Activated CD4-positive, alpha-beta T cell treated with anti-CD3 and anti-CD28 coated beads, Interleukin-2, amount 10 ng/mL, durations not matched to agents 7 days and 5 days (primary cell): ENCODE data around the gene SURF2. TPM values are rescaled to one million over a fixed set of nuclear protein-coding genes. Genes with fewer than 3 reads are reported as not detected.
A peak's percentile ranks its signal among the peaks of the same experiment; 100 is the strongest.
"Not testable (repeated sequence)": the region's sequence is repeated elsewhere in the genome, so short reads cannot be mapped to it uniquely, and the experiment has no call there.

Experiments
- CTCF ChIA-PET: fragments of 350-600 bp; sonication (Branson Sonifier 250); formaldehyde crosslinking; loops from one replicate; lab custom pipeline; 2021; ENCODE audit warnings: antibody characterized with exemption; lab: Charles Lee
- POLR2A ChIA-PET: fragments of 350-600 bp; sonication (Branson Sonifier 250); formaldehyde crosslinking; loops from one replicate; lab custom pipeline; 2021; ENCODE audit warnings: antibody characterized with exemption; lab: Charles Lee
- DNase-seq: peaks from one replicate; pipeline ENCODE4 v3.0.0-alpha.2; 2020
- H3K27ac Mint-ChIP-seq: one replicate; pipeline ENCODE4 v1.8.0; 2021; ENCODE audit warnings: mild to moderate bottlenecking, moderate library complexity, mixed read lengths
- H3K27me3 Mint-ChIP-seq: one replicate; pipeline ENCODE4 v1.8.0; 2021; ENCODE audit warnings: mixed read lengths
- H3K36me3 Mint-ChIP-seq: one replicate; pipeline ENCODE4 v1.8.0; 2021; ENCODE audit warnings: low read depth, mixed read lengths
- H3K4me1 Mint-ChIP-seq: one replicate; pipeline ENCODE4 v1.8.0; 2021; ENCODE audit warnings: mixed read lengths
- H3K4me3 Mint-ChIP-seq: one replicate; pipeline ENCODE4 v1.8.0; 2021; ENCODE audit warnings: mild to moderate bottlenecking, moderate library complexity, mixed read lengths
- H3K9me3 Mint-ChIP-seq: one replicate; pipeline ENCODE4 v1.8.0; 2021; ENCODE audit warnings: mixed read lengths
- total RNA-seq, 2 experiments: library from RNA; stranded (reverse); gene quantifications; one replicate each; pipeline ENCODE4 v1.2.3, GENCODE V29; 2021

SURF2 gene
- total RNA-seq, 2 experiments from 2014 or later = 14.8 to 16.0 TPM

DNA sequence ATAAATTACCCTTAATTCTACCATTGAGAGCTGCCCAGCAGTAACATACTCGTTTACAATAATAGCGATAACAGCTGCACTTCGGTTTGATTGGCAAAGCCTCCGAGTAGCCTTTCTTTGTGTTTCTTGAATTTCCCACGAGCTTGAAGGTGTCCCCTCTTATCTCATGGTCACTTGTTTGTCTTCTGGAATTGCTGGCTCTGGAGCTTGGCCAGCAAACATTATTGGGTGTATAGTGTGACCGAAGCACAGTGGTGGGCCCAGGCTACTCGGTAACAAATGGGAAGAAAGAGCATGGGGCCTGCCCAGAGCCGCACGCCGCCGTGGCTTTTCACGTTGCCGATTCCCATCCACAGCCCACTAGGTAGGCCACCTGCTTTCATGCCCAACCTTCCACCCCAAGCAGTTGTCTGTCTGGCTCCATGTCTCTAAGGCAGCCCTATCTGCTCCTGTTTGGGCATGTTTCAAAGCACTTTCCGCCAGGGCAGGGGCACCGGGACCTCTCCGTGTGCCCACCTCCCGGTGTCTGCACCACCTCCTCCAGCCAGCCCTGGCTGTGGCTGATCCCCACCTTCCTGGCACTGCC, 28.5 kb downstream of the SURF2 start:
- CTCF ChIA-PET = interaction anchor here (0.7 kb wide), 1 partner anchor 24 kb away, joined by 4 read pairs; no protein-coding TSS in a partner anchor
- H3K36me3 Mint-ChIP-seq = no peaks in the 10 kb centered on the region

DNA sequence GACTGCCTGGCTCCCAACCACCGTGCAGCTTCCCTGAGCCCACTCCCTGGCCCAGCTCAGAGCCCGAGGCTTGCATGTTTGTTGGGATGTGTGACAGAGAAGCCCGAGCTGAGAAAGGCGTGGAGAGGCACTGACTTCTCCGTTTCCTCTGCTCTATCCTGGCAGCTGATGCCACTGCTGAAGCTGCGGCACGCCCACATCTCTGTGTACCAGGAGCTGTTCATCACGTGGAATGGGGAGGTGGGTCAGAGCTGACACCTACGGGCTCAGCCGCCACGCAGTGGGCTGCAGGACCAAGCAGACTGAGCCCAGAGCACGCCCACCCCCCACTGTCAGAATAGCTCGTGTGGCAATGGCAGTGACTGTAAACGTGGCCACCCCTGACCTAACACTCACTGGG, 29.1 kb downstream of the SURF2 start:
- Mint-ChIP-seq H3K4me3 (no peak overlapping the region), H3K9me3 (no peaks in the 10 kb centered on the region), H3K36me3 (no peaks in the 10 kb centered on the region), H3K27me3 (no peaks in the 10 kb centered on the region), H3K4me1 (no peaks in the 10 kb centered on the region), H3K27ac (no peak overlapping the region)
- no peak for DNase-seq
- ChIA-PET CTCF (interaction anchor here (0.7 kb wide), 1 partner anchor 24 kb away, joined by 4 read pairs; no protein-coding TSS in a partner anchor), POLR2A (no interaction called here)

More for the DNA sequence above, 28.5 kb downstream of the SURF2 start:
- H3K27ac Mint-ChIP-seq = no peak overlapping the region
- H3K9me3 Mint-ChIP-seq = no peaks in the 10 kb centered on the region
- H3K4me1 Mint-ChIP-seq = no peaks in the 10 kb centered on the region
- H3K4me3 Mint-ChIP-seq = no peak overlapping the region
- POLR2A ChIA-PET = interaction anchor here (0.7 kb wide), 1 partner anchor 109 kb away, joined by 4 read pairs; no protein-coding TSS in a partner anchor
- no peaks in the 10 kb centered on the region for H3K27me3 Mint-ChIP-seq
- no peak for DNase-seq

DNA sequence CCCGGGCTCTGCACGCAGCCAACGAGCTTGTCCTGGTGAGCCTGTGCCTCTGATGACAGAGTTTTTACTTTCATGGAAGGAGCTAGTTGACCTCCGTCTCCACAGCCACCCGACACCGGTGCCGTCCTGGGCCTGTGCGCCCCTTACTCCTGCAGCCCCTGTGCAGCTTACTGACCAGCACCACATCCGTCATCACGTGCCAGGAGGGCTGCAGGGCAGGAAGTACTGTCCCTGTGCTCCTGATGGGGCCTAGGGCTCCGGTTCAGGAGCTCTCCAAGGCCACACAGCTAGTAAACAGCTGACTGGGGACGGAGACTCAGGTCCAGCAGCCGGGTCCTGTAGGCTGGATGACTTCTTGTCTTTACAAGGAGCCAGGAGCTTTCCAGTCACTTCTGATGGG, 30.0 kb downstream of the SURF2 start:
- no peak overlapping the region for H3K27ac Mint-ChIP-seq
- POLR2A ChIA-PET = no interaction called here
- H3K4me1 Mint-ChIP-seq = no peaks in the 10 kb centered on the region

DNA sequence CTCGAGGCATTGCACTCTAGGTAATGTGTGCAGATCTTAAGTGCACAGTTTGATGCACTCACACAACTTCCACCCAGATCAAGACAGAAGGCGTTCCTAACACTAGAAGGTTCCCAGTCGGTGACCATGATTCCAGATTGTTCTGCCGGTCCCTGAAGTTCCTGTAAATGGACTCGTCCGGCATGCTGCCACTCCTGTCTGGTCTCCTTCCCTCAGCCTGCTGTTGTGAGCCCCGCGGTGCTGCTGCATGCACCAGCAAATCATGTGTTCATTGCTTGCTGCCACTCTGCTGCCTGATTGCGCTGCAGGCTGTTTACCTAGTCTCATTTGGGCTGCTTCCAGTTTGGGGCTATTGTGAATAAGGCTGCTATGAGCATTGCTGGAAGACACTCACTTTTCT, 31.3 kb downstream of the SURF2 start:
- CTCF ChIA-PET = interaction anchor here (0.9 to 1.5 kb wide), 2 partner anchors 10 to 11 kb away, joined by 3 read pairs; partner anchors contain the start of gene STKLD1
- DNase-seq = no peak
- H3K4me1 Mint-ChIP-seq = no peaks in the 10 kb centered on the region
- no peaks in the 10 kb centered on the region for H3K9me3 Mint-ChIP-seq
- H3K4me3 Mint-ChIP-seq = no peak overlapping the region
- H3K27ac Mint-ChIP-seq = no peak overlapping the region
- no peaks in the 10 kb centered on the region for H3K36me3 Mint-ChIP-seq
- no peaks in the 10 kb centered on the region for H3K27me3 Mint-ChIP-seq
- POLR2A ChIA-PET = no interaction called here

More for the DNA sequence above, 30.0 kb downstream of the SURF2 start:
- CTCF ChIA-PET = interaction anchor here (1.5 kb wide), 1 partner anchor 11 kb away, joined by 3 read pairs; no protein-coding TSS in a partner anchor
- no peaks in the 10 kb centered on the region for H3K9me3 Mint-ChIP-seq
- H3K36me3 Mint-ChIP-seq = no peaks in the 10 kb centered on the region
- H3K4me3 Mint-ChIP-seq = no peak overlapping the region
- no peak for DNase-seq
- H3K27me3 Mint-ChIP-seq = no peaks in the 10 kb centered on the region

DNA sequence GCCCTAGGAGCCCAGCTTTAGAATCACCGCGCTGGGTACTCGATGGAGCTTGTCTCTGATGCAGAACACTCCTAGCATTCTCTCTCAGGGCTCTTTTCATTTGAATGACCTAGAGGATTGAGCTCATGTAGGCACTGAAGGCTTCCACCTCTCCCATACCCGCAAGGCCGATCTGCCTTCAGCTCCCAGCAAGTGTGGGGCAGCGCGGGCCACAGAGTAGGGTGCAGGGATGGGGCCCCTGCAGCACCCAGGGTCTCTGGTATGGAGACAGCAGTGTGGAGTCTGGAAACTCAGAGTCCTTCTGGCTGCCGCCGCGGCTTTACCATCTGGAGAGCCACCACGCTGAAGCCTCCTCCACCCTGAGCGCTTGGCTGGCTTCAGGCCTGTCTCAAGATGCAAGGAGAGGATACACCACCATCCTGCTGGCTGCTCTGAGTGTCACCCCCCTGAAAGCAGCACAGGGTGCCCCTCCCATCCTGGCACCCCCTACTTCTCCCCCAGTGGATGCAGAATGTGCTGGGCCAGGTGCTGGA, 32.7 kb downstream of the SURF2 start:
- ChIA-PET CTCF (interaction anchor here (1.4 kb wide), 1 partner anchor 15 kb away, joined by 4 read pairs; no protein-coding TSS in a partner anchor), POLR2A (no interaction called here)
- H3K36me3 Mint-ChIP-seq = no peaks in the 10 kb centered on the region
- DNase-seq = no peak
- H3K27ac Mint-ChIP-seq = no peak overlapping the region
- H3K4me3 Mint-ChIP-seq = no peak overlapping the region
- no peaks in the 10 kb centered on the region for H3K4me1 Mint-ChIP-seq
- no peaks in the 10 kb centered on the region for H3K9me3 Mint-ChIP-seq
- no peaks in the 10 kb centered on the region for H3K27me3 Mint-ChIP-seq

DNA sequence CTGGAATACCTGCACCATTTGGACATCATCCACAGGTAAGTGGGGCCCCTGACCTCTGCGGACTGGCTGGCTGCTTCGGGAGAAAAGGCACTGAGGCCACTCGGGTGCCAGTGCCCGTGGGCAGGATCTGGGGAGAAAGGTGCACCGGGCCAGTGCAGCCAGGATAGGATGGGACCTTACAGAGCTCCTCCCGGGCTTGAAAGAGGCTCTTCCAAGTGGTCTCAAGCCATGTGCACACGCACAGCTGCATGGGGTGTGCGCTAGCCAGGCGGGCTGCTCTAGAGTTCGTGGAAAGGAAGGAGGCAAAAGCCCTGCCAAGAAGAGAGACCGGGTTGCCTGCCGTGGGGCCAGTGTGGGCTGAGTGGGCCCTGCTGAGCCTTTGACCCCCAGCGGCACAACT, 33.2 kb downstream of the SURF2 start:
- no peaks in the 10 kb centered on the region for H3K4me1 Mint-ChIP-seq
- CTCF ChIA-PET = interaction anchor here (0.6 to 1.4 kb wide), 2 partner anchors 15 to 521 kb away, joined by 3 to 4 read pairs; no protein-coding TSS in a partner anchor
- no peaks in the 10 kb centered on the region for H3K27me3 Mint-ChIP-seq

DNA sequence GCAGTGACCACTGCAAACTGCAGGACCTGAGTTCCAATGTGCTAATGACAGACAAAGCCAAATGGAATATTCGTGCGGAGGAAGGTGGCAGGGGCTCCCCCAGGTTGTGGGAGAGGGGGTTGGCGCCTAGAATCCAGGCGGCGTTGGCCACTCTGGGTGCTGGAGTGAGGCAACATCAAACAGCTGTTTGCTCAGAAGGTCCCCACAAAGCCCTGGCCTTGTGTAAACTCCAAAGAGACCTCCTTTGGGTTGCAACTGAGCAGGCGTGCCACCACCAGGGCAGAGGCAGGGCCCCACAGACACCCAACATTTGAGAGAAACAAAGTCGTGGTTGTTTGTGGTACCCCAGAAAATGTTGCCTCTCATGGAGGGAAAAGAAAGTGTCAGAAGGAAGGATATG, 34.4 kb downstream of the SURF2 start:
- H3K9me3 Mint-ChIP-seq = no peaks in the 10 kb centered on the region
- no peak overlapping the region for H3K27ac Mint-ChIP-seq
- H3K4me1 Mint-ChIP-seq = no peaks in the 10 kb centered on the region
- no peaks in the 10 kb centered on the region for H3K36me3 Mint-ChIP-seq
- H3K4me3 Mint-ChIP-seq = no peak overlapping the region
- POLR2A ChIA-PET = no interaction called here
- no peaks in the 10 kb centered on the region for H3K27me3 Mint-ChIP-seq
- CTCF ChIA-PET = no interaction called here
- no peak for DNase-seq

More for the DNA sequence above, 33.2 kb downstream of the SURF2 start:
- no peak for DNase-seq
- H3K9me3 Mint-ChIP-seq = no peaks in the 10 kb centered on the region
- POLR2A ChIA-PET = no interaction called here
- H3K4me3 Mint-ChIP-seq = no peak overlapping the region
- H3K27ac Mint-ChIP-seq = peak overlapping the region; percentile 25
- H3K36me3 Mint-ChIP-seq = no peaks in the 10 kb centered on the region

DNA sequence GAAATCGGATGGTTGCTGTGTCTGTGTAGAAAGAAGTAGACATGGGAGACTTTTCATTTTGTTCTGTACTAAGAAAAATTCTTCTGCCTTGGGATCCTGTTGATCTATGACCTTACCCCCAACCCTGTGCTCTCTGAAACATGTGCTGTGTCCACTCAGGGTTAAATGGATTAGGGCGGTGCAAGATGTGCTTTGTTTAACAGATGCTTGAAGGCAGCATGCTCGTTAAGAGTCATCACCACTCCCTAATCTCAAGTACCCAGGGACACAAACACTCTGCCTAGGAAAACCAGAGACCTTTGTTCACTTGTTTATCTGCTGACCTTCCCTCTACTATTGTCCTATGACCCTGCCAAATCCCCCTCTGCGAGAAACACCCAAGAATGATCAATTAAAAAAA, 35.1 kb downstream of the SURF2 start:
- POLR2A ChIA-PET, H3K36me3 Mint-ChIP-seq, H3K4me3 Mint-ChIP-seq, DNase-seq, H3K9me3 Mint-ChIP-seq, CTCF ChIA-PET, H3K27ac Mint-ChIP-seq, H3K4me1 Mint-ChIP-seq, H3K27me3 Mint-ChIP-seq: not testable (repeated sequence)

DNA sequence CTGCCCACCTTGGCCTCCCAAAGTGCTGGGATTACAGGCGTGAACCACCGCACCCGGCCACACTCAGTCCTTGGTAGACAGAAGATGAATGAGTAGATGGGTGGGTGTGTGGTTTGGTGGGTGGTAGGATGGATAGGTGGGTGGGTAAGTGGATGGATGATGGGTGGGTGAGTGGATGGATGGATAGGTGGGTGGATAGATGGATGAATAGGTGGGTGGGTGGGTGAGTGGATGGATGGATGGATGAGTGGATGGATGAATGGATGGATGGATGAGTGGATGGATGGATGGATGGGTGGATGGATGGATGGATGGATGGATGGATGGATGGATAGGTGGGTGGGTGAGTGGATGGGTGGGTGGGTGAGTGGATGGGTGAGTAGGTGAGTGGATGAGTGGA, 36.0 kb downstream of the SURF2 start:
- DNase-seq, H3K4me1 Mint-ChIP-seq, CTCF ChIA-PET, H3K4me3 Mint-ChIP-seq, H3K9me3 Mint-ChIP-seq, H3K27me3 Mint-ChIP-seq, POLR2A ChIA-PET, H3K27ac Mint-ChIP-seq, H3K36me3 Mint-ChIP-seq: not testable (repeated sequence)

DNA sequence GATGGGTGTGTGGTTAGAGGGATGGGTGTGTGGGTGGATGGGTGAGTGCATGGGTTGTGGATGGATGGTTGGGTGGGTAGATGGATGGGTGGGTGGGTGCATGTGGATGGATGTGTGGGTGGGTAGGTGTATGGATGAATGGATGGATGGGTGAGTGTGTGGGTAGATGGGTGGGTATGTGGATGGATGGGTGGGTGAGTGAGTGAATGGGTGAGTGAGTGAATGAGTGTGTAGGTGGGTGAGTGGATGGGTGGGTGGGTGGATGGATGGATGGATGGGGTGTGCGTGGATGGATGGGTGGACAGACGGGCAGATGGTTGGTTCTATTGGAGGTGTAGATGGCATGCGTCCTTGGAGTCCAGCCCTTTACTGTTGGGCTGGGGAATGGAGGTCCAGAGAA, 37.0 kb downstream of the SURF2 start:
- Mint-ChIP-seq H3K27me3 (no peaks in the 10 kb centered on the region), H3K36me3 (no peaks in the 10 kb centered on the region)
- CTCF ChIA-PET = no interaction called here

DNA sequence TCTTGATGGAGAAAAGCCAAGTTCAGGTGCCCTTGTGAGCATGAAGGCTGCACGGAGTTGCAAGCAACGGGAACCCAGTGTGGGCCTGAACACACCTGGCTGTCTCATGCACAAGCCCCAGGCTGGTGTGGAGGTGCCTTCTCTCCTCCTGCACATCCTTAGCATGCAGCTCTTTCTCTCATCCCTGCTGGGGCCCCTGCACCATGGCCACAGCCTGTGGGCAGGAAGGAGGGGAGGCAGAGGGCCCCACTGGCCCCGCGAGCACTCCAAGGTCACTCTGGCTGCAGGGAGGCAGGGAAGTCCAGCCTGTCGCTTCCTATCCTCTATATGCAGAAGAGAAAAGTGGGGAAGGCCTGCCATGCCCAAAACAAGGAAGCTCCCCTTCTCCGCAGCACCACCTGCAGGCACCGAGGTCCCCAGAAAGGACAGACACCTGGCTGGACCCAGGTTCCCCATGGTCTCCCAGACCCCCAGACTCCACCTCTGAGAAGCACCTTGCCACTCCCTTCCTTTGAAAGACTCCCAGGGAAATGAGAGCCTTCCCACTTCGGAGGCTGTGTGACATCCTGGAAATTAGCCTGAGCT, 38.4 kb downstream of the SURF2 start:
- Mint-ChIP-seq H3K27ac (no peak overlapping the region), H3K9me3 (no peaks in the 10 kb centered on the region), H3K36me3 (no peaks in the 10 kb centered on the region), H3K27me3 (no peaks in the 10 kb centered on the region), H3K4me3 (no peak overlapping the region), H3K4me1 (no peaks in the 10 kb centered on the region)
- no peak for DNase-seq
- CTCF ChIA-PET = interaction anchor here (0.8 to 1.7 kb wide), 3 partner anchors 10 to 18 kb away, joined by 4 read pairs; no protein-coding TSS in a partner anchor
- POLR2A ChIA-PET = no interaction called here

More for the DNA sequence above, 37.0 kb downstream of the SURF2 start:
- Mint-ChIP-seq H3K4me3 (no peak overlapping the region), H3K9me3 (no peaks in the 10 kb centered on the region), H3K27ac (no peak overlapping the region), H3K4me1 (no peaks in the 10 kb centered on the region)
- POLR2A ChIA-PET = no interaction called here
- DNase-seq = no peak

DNA sequence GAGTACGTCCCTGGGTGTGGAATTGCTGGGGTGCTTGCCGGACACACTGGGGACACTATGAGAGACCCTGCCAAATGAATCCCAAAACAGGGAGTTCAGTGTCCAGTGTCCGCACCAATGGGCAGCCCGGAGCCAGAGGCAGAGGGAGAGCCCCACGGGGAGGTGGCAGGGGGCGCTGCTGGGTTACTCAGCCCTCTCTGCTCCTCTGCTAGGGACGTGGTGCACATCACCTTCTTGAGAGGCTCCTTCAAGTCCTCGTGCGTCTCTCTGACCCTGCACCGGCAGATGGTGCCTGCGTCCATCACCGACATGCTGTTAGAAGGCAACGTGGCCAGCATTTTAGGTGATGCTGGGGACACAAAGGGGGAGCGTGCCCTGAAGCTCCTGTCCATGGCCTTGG, 40.6 kb downstream of the SURF2 start:
- DNase-seq = no peak
- ChIA-PET POLR2A (interaction anchor here (0.6 kb wide), 1 partner anchor 238 kb away, joined by 3 read pairs; no protein-coding TSS in a partner anchor), CTCF (interaction anchor here (1.2 to 1.5 kb wide), 2 partner anchors 10 to 19 kb away, joined by 3 to 4 read pairs; no protein-coding TSS in a partner anchor)
- Mint-ChIP-seq H3K4me1 (no peaks in the 10 kb centered on the region), H3K9me3 (no peaks in the 10 kb centered on the region), H3K27ac (no peak overlapping the region), H3K27me3 (no peaks in the 10 kb centered on the region), H3K4me3 (no peak overlapping the region), H3K36me3 (no peaks in the 10 kb centered on the region)

DNA sequence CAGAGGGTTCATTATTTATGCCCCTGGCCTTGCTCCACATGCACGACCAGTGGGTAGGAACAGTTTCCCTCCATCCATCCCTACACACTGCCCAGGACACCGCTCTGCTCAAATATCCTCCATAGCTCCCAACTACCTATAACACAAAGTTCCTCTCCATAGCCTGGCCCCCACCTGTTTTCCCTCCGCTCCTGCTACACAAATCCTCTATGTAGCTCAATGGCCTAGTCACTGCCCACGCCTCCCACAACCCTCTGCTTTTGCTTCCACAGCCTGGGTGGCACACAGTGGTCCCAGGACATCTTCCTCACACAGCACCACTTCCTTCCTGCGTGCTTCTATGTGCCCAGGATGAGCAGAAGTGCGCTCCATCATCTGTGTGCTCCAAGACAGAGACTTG, 41.0 kb downstream of the SURF2 start:
- no peaks in the 10 kb centered on the region for H3K36me3 Mint-ChIP-seq
- DNase-seq = no peak
- H3K27ac Mint-ChIP-seq = no peak overlapping the region
- H3K4me1 Mint-ChIP-seq = no peaks in the 10 kb centered on the region
- H3K4me3 Mint-ChIP-seq = no peak overlapping the region
- H3K27me3 Mint-ChIP-seq = no peaks in the 10 kb centered on the region
- no peaks in the 10 kb centered on the region for H3K9me3 Mint-ChIP-seq
- ChIA-PET POLR2A (interaction anchor here (0.6 kb wide), 1 partner anchor 238 kb away, joined by 3 read pairs; no protein-coding TSS in a partner anchor), CTCF (interaction anchor here (1.2 to 1.5 kb wide), 2 partner anchors 11 to 19 kb away, joined by 3 to 4 read pairs; no protein-coding TSS in a partner anchor)
